GF-D8 (cell line): ENCODE measurements around the gene TMED4.
"Not testable (repeated sequence)": the region's sequence is repeated elsewhere in the genome, so short reads cannot be mapped to it uniquely, and the experiment has no call there.

Experiments
- DNase-seq: peaks from one replicate; lab custom pipeline; 2025; lab: John Stamatoyannopoulos, UW

Gene TMED4

GRCh38 chr7:44607141-44608068 is 25.4 kb upstream of the TMED4 start:
- DNase-seq: no peak

- peak; percentile 95 for DNase-seq
Measured at GRCh38 chr7:44606341-44607140, 24.5 kb upstream of the TMED4 start, which contains the start of gene OGDH. Gene OGDH (plus strand): TSS chr7:44606627. CDS start chr7:44624344, 17,717 bp downstream.

GRCh38 chr7:44604941-44605340 is 22.9 kb upstream of the TMED4 start:
- DNase-seq: peak; percentile 33

GRCh38 chr7:44603193-44603592 is 21.2 kb upstream of the TMED4 start:
- no peak for DNase-seq

- DNase-seq: no peak
Measured at GRCh38 chr7:44602576-44602910, 20.5 kb upstream of the TMED4 start.

- no peak for DNase-seq
Measured at GRCh38 chr7:44599222-44599621, 17.2 kb upstream of the TMED4 start.

- DNase-seq: not testable (repeated sequence)
Measured at GRCh38 chr7:44597181-44597580, 15.2 kb upstream of the TMED4 start.

- no peak for DNase-seq
Measured at GRCh38 chr7:44595934-44596635, 14.1 kb upstream of the TMED4 start.

GRCh38 chr7:44590910-44591309 is 8.9 kb upstream of the TMED4 start:
- DNase-seq: no peak

GRCh38 chr7:44587843-44588711 is 6.0 kb upstream of the TMED4 start:
- DNase-seq: peak; percentile 53

- DNase-seq: no peak
Measured at GRCh38 chr7:44583146-44583865, 1.3 kb upstream of the TMED4 start.

GRCh38 chr7:44580945-44581878 is 819 bp downstream of the TMED4 start:
- DNase-seq: peak; percentile 13

GRCh38 chr7:44576228-44576627 is 5.8 kb downstream of the TMED4 start:
- no peak for DNase-seq

GRCh38 chr7:44575054-44575453 is 7.0 kb downstream of the TMED4 start:
- no peak for DNase-seq

- no peak for DNase-seq
Measured at GRCh38 chr7:44574287-44574872, 7.7 kb downstream of the TMED4 start.

GRCh38 chr7:44573464-44574286 is 8.4 kb downstream of the TMED4 start, which contains the start of gene DDX56:
Gene DDX56 (minus strand): TSS chr7:44573908. CDS start chr7:44573895, 13 bp downstream.
- DNase-seq: peak; percentile 87

- DNase-seq: no peak
Measured at GRCh38 chr7:44572771-44573170, 9.3 kb downstream of the TMED4 start.

GRCh38 chr7:44569959-44570358 is 12.1 kb downstream of the TMED4 start:
- no peak for DNase-seq
